AG10803 (cell line): ENCODE data around the gene WTAP.
"Not testable (repeated sequence)": the region's sequence is repeated elsewhere in the genome, so short reads cannot be mapped to it uniquely, and the experiment has no call there.

Experiments
- DNase-seq: peaks from one replicate; pipeline ENCODE4 v3.0.0; 2010; ENCODE audit warnings: low read depth
- H3K4me3 ChIP-seq: 2 replicates; pipeline ENCODE4 v1.5.1; 2011; ENCODE audit warnings: mild to moderate bottlenecking, low read length, control low read depth
- CTCF ChIP-seq: conservative IDR thresholded peaks from 2 replicates; pipeline ENCODE4 v1.5.1; 2011; ENCODE audit warnings: mild to moderate bottlenecking, low read length, control low read depth, inconsistent platforms

The WTAP gene

GRCh38 chr6:159723259-159723658 lies 4.0 kb upstream of the WTAP start:
- no peak overlapping the region for H3K4me3 ChIP-seq
- TF ChIP-seq CTCF, result no peak
- no peak for DNase-seq

- no peak overlapping the region for H3K4me3 ChIP-seq
- no peak for DNase-seq
- TF ChIP-seq CTCF, result no peak
Measured at GRCh38 chr6:159724778-159725177, 2.5 kb upstream of the WTAP start.

- H3K4me3 ChIP-seq, result not testable (repeated sequence)
Measured at GRCh38 chr6:159725208-159725607, 2.1 kb upstream of the WTAP start.

GRCh38 chr6:159726255-159726917 lies 920 bp upstream of the WTAP start:
- no peak for DNase-seq
- H3K4me3 ChIP-seq, result peak overlapping the region; percentile 82
- TF ChIP-seq CTCF, result no peak

More at GRCh38 chr6:159725208-159725607, 2.1 kb upstream of the WTAP start:
- DNase-seq, result not testable (repeated sequence)

- H3K4me3 ChIP-seq, result peak overlapping the region; percentile 71
- TF ChIP-seq CTCF, result no peak
- DNase-seq, result no peak
Measured at GRCh38 chr6:159727717-159728445, 575 bp downstream of the WTAP start.

- no peak for DNase-seq
- H3K4me3 ChIP-seq, result peak overlapping the region; percentile 71
- TF ChIP-seq CTCF, result no peak
Measured at GRCh38 chr6:159728531-159728964, 1.2 kb downstream of the WTAP start.

GRCh38 chr6:159729598-159730331 lies 2.5 kb downstream of the WTAP start:
- no peak for TF ChIP-seq CTCF
- peak overlapping the region; percentile 71 for H3K4me3 ChIP-seq
- DNase-seq, result peak; percentile 12
